Panc1 (cell line): Measurements from ENCODE around the gene LRRC10B. TPM values are rescaled to one million over a fixed set of nuclear protein-coding genes. Genes with fewer than 3 reads are reported as not detected.

Source experiments
- ATAC-seq: fragments of 200-7000 bp; cut with Tn5 transposase; 2 replicates; pipeline ENCODE4 v1.9.1; 2020; ENCODE audit warnings: mild to moderate bottlenecking, moderate library complexity
- BruUV-seq: library from RNA; stranded (reverse); fragments of 400-500 nt; replicated peaks from 2 replicates; lab custom pipeline; 2021; lab: Mats Ljungman, UMichigan
- CTCF ChIA-PET: fragments of 300-600 bp; sonication (Branson Sonifier 250); formaldehyde crosslinking; loops from one replicate; lab custom pipeline; 2022; ENCODE audit warnings: antibody characterized with exemption; lab: Charles Lee
- POLR2A ChIA-PET: fragments of 300-600 bp; sonication (Branson Sonifier 250); formaldehyde crosslinking; loops from one replicate; lab custom pipeline; 2022; ENCODE audit warnings: antibody characterized with exemption; lab: Charles Lee
- DNase-seq: peaks from one replicate; pipeline ENCODE4 v3.0.0-alpha.2; 2010; ENCODE audit warnings: low read depth, low spot score
- H3K27ac ChIP-seq: 2 replicates; pipeline ENCODE4 v1.5.1; 2011; ENCODE audit warnings: mild to moderate bottlenecking, low read length, inconsistent platforms
- H3K27me3 ChIP-seq: fragments of 200-500 bp; sonication (Bioruptor generic); 2 replicates; pipeline ENCODE4 v1.6.0; 2014; ENCODE audit warnings: low read length, inconsistent platforms; ENCODE audit not compliant: control insufficient read depth, insufficient read depth
- H3K36me3 ChIP-seq: fragments of 200-500 bp; sonication (Bioruptor generic); 2 replicates; pipeline ENCODE4 v1.5.1; 2014; ENCODE audit warnings: inconsistent platforms, mild to moderate bottlenecking, low read length, moderate library complexity; ENCODE audit not compliant: control insufficient read depth, insufficient read depth
- H3K4me1 ChIP-seq: 2 replicates; pipeline ENCODE4 v1.5.1; 2011; ENCODE audit warnings: inconsistent platforms, mild to moderate bottlenecking, low read length, moderate library complexity; ENCODE audit not compliant: control insufficient read depth, insufficient read depth
- H3K4me3 ChIP-seq, 2 experiments: 2 replicates each; pipeline ENCODE4 v1.5.1; 2011 to 2012; ENCODE audit warnings: low read depth in 2 of 2, low read length in 2 of 2, mild to moderate bottlenecking in 2 of 2, inconsistent platforms in 1 of 2, moderate library complexity in 1 of 2
- H3K9me3 ChIP-seq: fragments of 200-500 bp; sonication (Bioruptor generic); 2 replicates; pipeline ENCODE4 v1.5.1; 2014; ENCODE audit warnings: low read depth, mild to moderate bottlenecking, inconsistent platforms, low read length, moderate library complexity; ENCODE audit not compliant: control insufficient read depth, insufficient read depth
- CTCF ChIP-seq: fragments of 450-650 bp; IDR thresholded peaks from 2 replicates; pipeline ENCODE4 v1.5.1; 2017; ENCODE audit warnings: mild to moderate bottlenecking
- POLR2AphosphoS5 ChIP-seq: IDR thresholded peaks from 2 replicates; pipeline ENCODE4 v1.6.1; 2012; ENCODE audit warnings: mild to moderate bottlenecking, low read depth, low read length, moderate library complexity
- REST ChIP-seq, 2 experiments: IDR thresholded peaks; 2 replicates each; pipeline ENCODE4 v1.6.1; 2011 to 2012; ENCODE audit warnings: low read depth in 2 of 2, control low read depth in 1 of 2, low read length in 1 of 2, mild to moderate bottlenecking in 1 of 2, moderate library complexity in 1 of 2; ENCODE audit not compliant: insufficient read depth in 1 of 2
- SIN3A ChIP-seq: IDR thresholded peaks from 2 replicates; pipeline ENCODE4 v1.6.1; 2012; ENCODE audit warnings: low read depth, mild to moderate bottlenecking, low read length, moderate library complexity, borderline replicate concordance; ENCODE audit not compliant: insufficient read depth
- TCF7L2 ChIP-seq: IDR thresholded peaks from 2 replicates; pipeline ENCODE4 v1.6.1; 2011; ENCODE audit warnings: mild to moderate bottlenecking, low read depth, low read length, inconsistent platforms
- in situ Hi-C: cut with HindIII; loops from 2 replicates; pipeline ENCODE4 v1.10.0; 2016; ENCODE audit warnings: low sequenced_read_pairs, low pct_unique_long_range_greater_than_20kb
- intact Hi-C: fragments of 100-400 bp; cut with micrococcal nuclease; formaldehyde crosslinking; loops from one replicate; pipeline ENCODE4 v1.10.0; 2022; ENCODE audit not compliant: unreplicated experiment
- total RNA-seq: library from RNA; stranded (reverse); gene quantifications from one replicate; pipeline ENCODE4 v1.2.1, GENCODE V29; 2021; ENCODE audit not compliant: unreplicated experiment

The LRRC10B gene
- total RNA-seq, 1 experiment from 2014 or later = 0.23 TPM

- Histone ChIP-seq H3K4me1 (no peaks in the 10 kb centered on the region), H3K27me3 (no peaks in the 10 kb centered on the region), H3K36me3 (no peaks in the 10 kb centered on the region), H3K27ac (no peak overlapping the region), H3K9me3 (no peaks in the 10 kb centered on the region), H3K4me3 (no peak overlapping the region)
- no TSS peak for BruUV-seq
- DNase-seq (no peak), ATAC-seq (no peak)
- in situ Hi-C loops = no loop called here
- TF ChIP-seq TCF7L2 = no peak
- no peak for TF ChIP-seq POLR2AphosphoS5
- TF ChIP-seq REST (IDR thresholded peaks at IDR 0.05; ENCODE audit: insufficient read depth in 1 of 2, low read depth in 2 of 2, low read length in 1 of 2) = no peak
- no peak for TF ChIP-seq SIN3A
- no peak for TF ChIP-seq CTCF
- POLR2A ChIA-PET = no interaction called here
- CTCF ChIA-PET = no interaction called here
- intact Hi-C loops = no loop called here
Observed at GRCh38 chr11:61538636-61538961, 30.1 kb downstream of the LRRC10B start.

GRCh38 chr11:61539006-61539405 lies 30.5 kb downstream of the LRRC10B start:
- CTCF ChIA-PET = no interaction called here

More at GRCh38 chr11:61539006-61539405, 30.5 kb downstream of the LRRC10B start:
- Histone ChIP-seq H3K9me3 (no peaks in the 10 kb centered on the region), H3K27ac (no peak overlapping the region), H3K4me3 (no peak overlapping the region), H3K36me3 (no peaks in the 10 kb centered on the region), H3K27me3 (no peaks in the 10 kb centered on the region), H3K4me1 (no peaks in the 10 kb centered on the region; the same call in 1 of the 2 replicates)
- in situ Hi-C loops (no loop called here), intact Hi-C loops (no loop called here)
- DNase-seq (no peak), ATAC-seq (no peak)
- POLR2A ChIA-PET = no interaction called here
- no TSS peak for BruUV-seq
- TF ChIP-seq SIN3A (no peak), CTCF (no peak), REST (IDR thresholded peaks at IDR 0.05; ENCODE audit: insufficient read depth in 1 of 2, low read depth in 2 of 2, low read length in 1 of 2) (no peak), TCF7L2 (no peak), POLR2AphosphoS5 (no peak)
